Eye (tissue), 1 donor: ENCODE results near the gene ALDH3A2.
"Not testable (repeated sequence)": the region's sequence is repeated elsewhere in the genome, so short reads cannot be mapped to it uniquely, and the experiment has no call there.

Experiments used
- DNase-seq: peaks from one replicate; pipeline ENCODE4 v3.0.0-alpha.2; 2015

The ALDH3A2 gene

GRCh38 chr17:19683117-19683516 lies 34.6 kb downstream of the ALDH3A2 start:
- no peak for DNase-seq

GRCh38 chr17:19684909-19685580 lies 36.5 kb downstream of the ALDH3A2 start:
- DNase-seq = not testable (repeated sequence)

GRCh38 chr17:19686400-19687090 lies 38.0 kb downstream of the ALDH3A2 start:
- DNase-seq = no peak

- no peak for DNase-seq
Observed at GRCh38 chr17:19702217-19702641, 53.7 kb downstream of the ALDH3A2 start.

- peak; percentile 75 for DNase-seq
Observed at GRCh38 chr17:19703106-19703827, 54.7 kb downstream of the ALDH3A2 start.

- peak; percentile 61 for DNase-seq
Observed at GRCh38 chr17:19703828-19704613, 55.5 kb downstream of the ALDH3A2 start.

- no peak for DNase-seq
Observed at GRCh38 chr17:19705201-19705600, 56.6 kb downstream of the ALDH3A2 start.

GRCh38 chr17:19705771-19706770 lies 57.5 kb downstream of the ALDH3A2 start:
- DNase-seq = peak; percentile 60

GRCh38 chr17:19706791-19707727 lies 58.5 kb downstream of the ALDH3A2 start:
- peak; percentile 55 for DNase-seq

- no peak for DNase-seq
Observed at GRCh38 chr17:19707728-19708221, 59.2 kb downstream of the ALDH3A2 start.

GRCh38 chr17:19708431-19709175 lies 60.1 kb downstream of the ALDH3A2 start:
- no peak for DNase-seq

- DNase-seq = no peak
Observed at GRCh38 chr17:19709841-19710240, 61.3 kb downstream of the ALDH3A2 start.

- DNase-seq = no peak
Observed at GRCh38 chr17:19712436-19713004, 64.0 kb downstream of the ALDH3A2 start.

- no peak for DNase-seq
Observed at GRCh38 chr17:19713462-19713861, 64.9 kb downstream of the ALDH3A2 start.

- DNase-seq = no peak
Observed at GRCh38 chr17:19713901-19714361, 65.4 kb downstream of the ALDH3A2 start.

GRCh38 chr17:19714542-19715411 lies 66.2 kb downstream of the ALDH3A2 start:
- DNase-seq = no peak

- DNase-seq = peak; percentile 55
Observed at GRCh38 chr17:19716108-19717030, 67.8 kb downstream of the ALDH3A2 start, which contains the start of gene SLC47A2. SLC47A2 (minus strand) TSS chr17:19716584; CDS start chr17:19716555, 29 bp downstream.
